GM19467 (cell line): ENCODE data around the gene SP1.
"Not testable (repeated sequence)": the region's sequence is repeated elsewhere in the genome, so short reads cannot be mapped to it uniquely, and the experiment has no call there.

Experiments used
- ATAC-seq: cut with Tn5 transposase; IDR thresholded peaks from one replicate; pipeline ENCODE4 v1.9.1; 2021; ENCODE audit warnings: mild to moderate bottlenecking, moderate library complexity; ENCODE audit not compliant: unreplicated experiment

Gene SP1

GRCh38 chr12:53410951-53411350, 31.0 kb downstream of the SP1 start:
- ATAC-seq, result no peak

- ATAC-seq, result no peak
Observed at GRCh38 chr12:53413485-53414204, 33.7 kb downstream of the SP1 start.

GRCh38 chr12:53414756-53415417, 34.9 kb downstream of the SP1 start:
- ATAC-seq, result no peak

GRCh38 chr12:53415752-53416389, 35.9 kb downstream of the SP1 start:
- ATAC-seq, result not testable (repeated sequence)

- not testable (repeated sequence) for ATAC-seq
Observed at GRCh38 chr12:53417291-53417816, 37.4 kb downstream of the SP1 start.

- ATAC-seq, result no peak
Observed at GRCh38 chr12:53418221-53418620, 38.2 kb downstream of the SP1 start.

GRCh38 chr12:53419756-53420155, 39.8 kb downstream of the SP1 start:
- ATAC-seq, result no peak

- ATAC-seq, result not testable (repeated sequence)
Observed at GRCh38 chr12:53422247-53422646, 42.3 kb downstream of the SP1 start.

- ATAC-seq, result no peak
Observed at GRCh38 chr12:53423597-53423996, 43.6 kb downstream of the SP1 start, which contains the start of gene AMHR2. AMHR2 (plus strand) TSS chr12:53423855; CDS start chr12:53423935, 80 bp downstream.

- ATAC-seq, result no peak
Observed at GRCh38 chr12:53424626-53425514, 44.9 kb downstream of the SP1 start.

- ATAC-seq, result no peak
Observed at GRCh38 chr12:53425515-53426150, 45.7 kb downstream of the SP1 start.

- no peak for ATAC-seq
Observed at GRCh38 chr12:53427905-53428594, 48.1 kb downstream of the SP1 start.

GRCh38 chr12:53428741-53429140, 48.8 kb downstream of the SP1 start:
- ATAC-seq, result no peak

GRCh38 chr12:53430116-53430515, 50.1 kb downstream of the SP1 start:
- ATAC-seq, result no peak

- ATAC-seq, result no peak
Observed at GRCh38 chr12:53431187-53431586, 51.2 kb downstream of the SP1 start.

GRCh38 chr12:53435326-53435725, 55.4 kb downstream of the SP1 start:
- ATAC-seq, result not testable (repeated sequence)

- ATAC-seq, result not testable (repeated sequence)
Observed at GRCh38 chr12:53439582-53439981, 59.6 kb downstream of the SP1 start.

- peak; percentile 97 for ATAC-seq
Observed at GRCh38 chr12:53441040-53441833, 61.3 kb downstream of the SP1 start, which contains the start of gene PRR13. PRR13 (plus strand) TSS chr12:53441734; CDS start chr12:53442715, 981 bp downstream.

GRCh38 chr12:53443955-53444354, 64.0 kb downstream of the SP1 start:
- ATAC-seq, result no peak
